H9 (cell line): Measurements from ENCODE around the gene UFSP1. TPM values are rescaled to one million over a fixed set of nuclear protein-coding genes. Genes with fewer than 3 reads are reported as not detected.

Experiments used
- DNase-seq: peaks from one replicate; pipeline ENCODE4 v3.0.0-alpha.2; 2017
- H2AFZ ChIP-seq: one replicate; pipeline ENCODE4 v1.6.1; 2013; ENCODE audit warnings: mild to moderate bottlenecking, low read length, control low read depth, moderate library complexity
- H2AK5ac ChIP-seq: 2 replicates; pipeline ENCODE4 v1.6.1; 2013; ENCODE audit warnings: low read length, control low read depth, mixed read lengths; ENCODE audit not compliant: insufficient read length
- H2BK120ac ChIP-seq: one replicate; pipeline ENCODE4 v1.6.1; 2013; ENCODE audit warnings: low read depth, mild to moderate bottlenecking, low read length, control low read depth, inconsistent platforms; ENCODE audit not compliant: poor library complexity, severe bottlenecking
- H2BK12ac ChIP-seq: 2 replicates; pipeline ENCODE4 v1.6.1; 2013; ENCODE audit warnings: low read length, control low read depth, mixed read lengths, low read depth; ENCODE audit not compliant: insufficient read length
- H2BK15ac ChIP-seq: 2 replicates; pipeline ENCODE4 v1.6.1; 2013; ENCODE audit warnings: low read depth, low read length, control low read depth
- H2BK20ac ChIP-seq: one replicate; pipeline ENCODE4 v1.6.1; 2013; ENCODE audit warnings: low read depth, mild to moderate bottlenecking, low read length, control low read depth, inconsistent platforms; ENCODE audit not compliant: poor library complexity, severe bottlenecking
- H2BK5ac ChIP-seq: 2 replicates; pipeline ENCODE4 v1.6.1; 2013; ENCODE audit warnings: low read length, control low read depth, mixed read lengths; ENCODE audit not compliant: insufficient read length
- H3K14ac ChIP-seq: 2 replicates; pipeline ENCODE4 v1.6.1; 2013; ENCODE audit warnings: low read length, control low read depth; ENCODE audit not compliant: insufficient read depth
- H3K18ac ChIP-seq: 2 replicates; pipeline ENCODE4 v1.6.1; 2013; ENCODE audit warnings: low read depth, mild to moderate bottlenecking, mixed read lengths, low read length, control low read depth; ENCODE audit not compliant: insufficient read length
- H3K23ac ChIP-seq: 2 replicates; pipeline ENCODE4 v1.6.1; 2013; ENCODE audit warnings: low read length, control low read depth, mixed read lengths, low read depth; ENCODE audit not compliant: insufficient read length
- H3K23me2 ChIP-seq: 2 replicates; pipeline ENCODE4 v1.6.1; 2013; ENCODE audit warnings: low read depth, mild to moderate bottlenecking, mixed read lengths, low read length, control low read depth; ENCODE audit not compliant: insufficient read length, poor library complexity, severe bottlenecking
- H3K27ac ChIP-seq: 2 replicates; pipeline ENCODE4 v1.5.1; 2013; ENCODE audit warnings: low read length, control low read depth, mixed read lengths, low read depth; ENCODE audit not compliant: insufficient read length
- H3K27me3 ChIP-seq: 2 replicates; pipeline ENCODE4 v1.6.1; 2013; ENCODE audit warnings: low read length, control low read depth, inconsistent platforms; ENCODE audit not compliant: insufficient read depth
- H3K4ac ChIP-seq: 2 replicates; pipeline ENCODE4 v1.6.1; 2013; ENCODE audit warnings: low read depth, mild to moderate bottlenecking, control low read depth, inconsistent platforms, low read length, moderate library complexity
- H3K4me1 ChIP-seq: 2 replicates; pipeline ENCODE4 v1.6.1; 2013; ENCODE audit warnings: low read length, control low read depth, inconsistent platforms; ENCODE audit not compliant: insufficient read depth
- H3K4me2 ChIP-seq: 2 replicates; pipeline ENCODE4 v1.6.1; 2013; ENCODE audit warnings: low read length, control low read depth, mixed read lengths; ENCODE audit not compliant: insufficient read length, insufficient read depth
- H3K56ac ChIP-seq: 2 replicates; pipeline ENCODE4 v1.6.1; 2013; ENCODE audit warnings: low read depth, mild to moderate bottlenecking, mixed read lengths, low read length, control low read depth; ENCODE audit not compliant: insufficient read length
- H3K79me1 ChIP-seq: 2 replicates; pipeline ENCODE4 v1.6.1; 2013; ENCODE audit warnings: low read depth, mild to moderate bottlenecking, moderate library complexity, low read length, control low read depth, inconsistent platforms; ENCODE audit not compliant: insufficient read depth, poor library complexity, severe bottlenecking
- H3K79me2 ChIP-seq: 2 replicates; pipeline ENCODE4 v1.6.1; 2013; ENCODE audit warnings: low read length, control low read depth, inconsistent platforms; ENCODE audit not compliant: insufficient read depth
- H3K9ac ChIP-seq: 2 replicates; pipeline ENCODE4 v1.6.1; 2013; ENCODE audit warnings: low read length, control low read depth, mixed read lengths; ENCODE audit not compliant: insufficient read length; ENCODE audit errors: extremely low read depth
- H3K9me3 ChIP-seq: one replicate; pipeline ENCODE4 v1.6.1; 2013; ENCODE audit warnings: low read depth, low read length, inconsistent platforms; ENCODE audit not compliant: control insufficient read depth
- H3T11ph ChIP-seq: one replicate; pipeline ENCODE4 v1.6.1; 2013; ENCODE audit warnings: mild to moderate bottlenecking, low read length, control low read depth, inconsistent platforms
- H4K20me1 ChIP-seq: one replicate; pipeline ENCODE4 v1.6.1; 2013; ENCODE audit not compliant: control insufficient read depth, insufficient read length, insufficient read depth
- H4K5ac ChIP-seq: 2 replicates; pipeline ENCODE4 v1.6.1; 2013; ENCODE audit warnings: low read depth, mild to moderate bottlenecking, mixed read lengths, low read length, control low read depth; ENCODE audit not compliant: insufficient read length
- H4K8ac ChIP-seq: replicated peaks from 2 replicates; pipeline ENCODE4 v1.6.1; 2013; ENCODE audit warnings: low read length, control low read depth, mixed read lengths, low read depth; ENCODE audit not compliant: insufficient read length
- H4K91ac ChIP-seq: 2 replicates; pipeline ENCODE4 v1.6.1; 2013; ENCODE audit warnings: low read depth, mild to moderate bottlenecking, moderate library complexity, mixed read lengths, low read length, control low read depth; ENCODE audit not compliant: insufficient read length
- H3K27ac Mint-ChIP-seq, 3 experiments: 2 replicates in 2 of 3; 3 replicates in 1 of 3; pipeline ENCODE4 v1.8.0; 2020 to 2021; ENCODE audit warnings: mixed read lengths in 3 of 3, mild to moderate bottlenecking in 1 of 3, moderate library complexity in 1 of 3
- H3K27me3 Mint-ChIP-seq: 2 replicates; pipeline ENCODE4 v1.8.0; 2021; ENCODE audit warnings: low read depth, mild to moderate bottlenecking, moderate library complexity, mixed read lengths
- H3K36me3 Mint-ChIP-seq, 3 experiments: 2 replicates in 2 of 3; 3 replicates in 1 of 3; pipeline ENCODE4 v1.8.0; 2020 to 2021; ENCODE audit warnings: low read depth in 3 of 3, mixed read lengths in 3 of 3; ENCODE audit not compliant: insufficient read depth in 1 of 3
- H3K4me1 Mint-ChIP-seq, 2 experiments: 2 replicates each; pipeline ENCODE4 v1.8.0; 2020; ENCODE audit warnings: mixed read lengths in 2 of 2
- H3K4me3 Mint-ChIP-seq, 2 experiments: 2 replicates in 1 of 2; 3 replicates in 1 of 2; pipeline ENCODE4 v1.8.0; 2020 to 2021; ENCODE audit warnings: mild to moderate bottlenecking in 2 of 2, mixed read lengths in 2 of 2, moderate library complexity in 1 of 2
- H3K9me3 Mint-ChIP-seq, 2 experiments: 2 replicates in 1 of 2; 3 replicates in 1 of 2; pipeline ENCODE4 v1.8.0; 2020; ENCODE audit warnings: mild to moderate bottlenecking in 2 of 2, mixed read lengths in 2 of 2, moderate library complexity in 1 of 2
- WGBS: extraction: QIAGEN DNeasy Blood & Tissue Kit; methylation state at CpG from one replicate; pipeline ENCODE4 v1.1.7; 2013; ENCODE audit warnings: missing lambda C conversion rate, low lambda C conversion rate, mixed read lengths; ENCODE audit not compliant: insufficient read length; ENCODE audit errors: extremely low coverage; 5-methylcytosine and 5-hydroxymethylcytosine counted together
- total RNA-seq: library from RNA; stranded (reverse); gene quantifications from 2 replicates; pipeline ENCODE4 v1.2.1, GENCODE V29; 2021
- TF ChIP-seq, protein P1 (sequence below): fragments of 200-600 bp; sonication (generic); conservative IDR thresholded peaks from 3 replicates; pipeline ENCODE4 v1.8.0; 2021; ENCODE audit warnings: antibody characterized with exemption, mild to moderate bottlenecking

UFSP1 gene
- total RNA-seq, 1 experiment from 2014 or later, result 4.3 TPM

DNA sequence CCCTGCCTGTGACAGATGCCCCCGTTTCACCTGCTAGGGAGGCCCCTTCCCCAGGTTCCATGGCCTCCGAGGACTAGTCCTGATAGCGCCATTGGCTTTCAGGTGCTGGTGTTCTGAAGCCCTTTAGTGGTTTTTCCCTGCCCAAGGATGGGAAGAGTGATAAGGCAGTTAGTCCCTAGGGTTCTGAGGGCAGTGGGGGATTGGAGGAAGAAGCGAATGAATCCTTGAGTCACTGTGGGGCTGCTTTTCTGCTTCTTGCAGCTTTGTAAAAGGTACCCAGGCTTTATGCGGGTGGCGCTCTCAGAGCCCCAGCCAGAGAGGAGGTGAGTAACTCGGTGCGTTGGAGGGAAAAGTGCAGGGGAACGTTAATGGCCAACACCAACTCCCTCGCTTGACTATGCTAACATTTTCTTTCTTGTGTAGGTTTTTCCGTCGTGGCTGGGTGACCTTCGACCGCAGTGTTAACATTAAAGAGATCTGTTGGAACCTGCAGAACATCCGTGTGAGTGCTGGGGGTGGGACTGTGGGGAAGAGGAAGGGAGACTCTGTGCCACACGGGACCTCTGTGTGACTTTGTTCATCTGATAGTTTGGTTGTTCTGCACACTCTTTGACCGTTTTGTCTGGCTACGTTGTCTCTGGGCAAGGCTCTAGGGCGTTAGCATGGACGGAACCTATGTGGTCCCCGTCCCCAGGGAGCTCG is 3.9 kb downstream of the UFSP1 start:
- H3K9ac ChIP-seq, result no peak overlapping the region
- H4K8ac ChIP-seq, result no peak overlapping the region
- Mint-ChIP-seq H3K36me3 (peaks cover 72 to 83% (median 81%) of the 10 kb centered on the region in 3 experiments), H3K27ac (peak overlapping the region; percentile 70 to 88 (median 86); a peak in 5 of 7 replicates), H3K4me1 (peaks cover 28 to 43% of the 10 kb centered on the region in 2 experiments), H3K4me3 (peak overlapping the region in 1 of 2 experiments; percentile 40; a peak in 3 of 5 replicates), H3K27me3 (no peaks in the 10 kb centered on the region; the same call in 1 of the 2 replicates), H3K9me3 (no peaks in the 10 kb centered on the region)
- no CpG with 5 or more reads among the region's 22 CpGs for WGBS
- no peak overlapping the region for H2BK20ac ChIP-seq
- no peak overlapping the region for H2BK5ac ChIP-seq
- H2BK15ac ChIP-seq, result no peak overlapping the region
- H4K20me1 ChIP-seq, result no peaks in the 10 kb centered on the region
- no peaks in the 10 kb centered on the region for H3K27me3 ChIP-seq
- no peak overlapping the region for H3K27ac ChIP-seq
- no peak for DNase-seq
- H2BK12ac ChIP-seq, result no peak overlapping the region
- no peaks in the 10 kb centered on the region for H3K9me3 ChIP-seq
- no peak overlapping the region for H3T11ph ChIP-seq
- peaks cover 15% of the 10 kb centered on the region for H3K23me2 ChIP-seq
- H3K56ac ChIP-seq, result no peak overlapping the region
- H4K91ac ChIP-seq, result no peak overlapping the region
- H3K23ac ChIP-seq, result no peak overlapping the region
- no peak overlapping the region for H3K4ac ChIP-seq
- no peak overlapping the region for H3K18ac ChIP-seq
- H2BK120ac ChIP-seq, result no peak overlapping the region
- H3K4me1 ChIP-seq, result no peaks in the 10 kb centered on the region; the same call in 1 of the 2 replicates
- H4K5ac ChIP-seq, result no peak overlapping the region
- no peak overlapping the region for H2AFZ ChIP-seq
- H2AK5ac ChIP-seq, result no peak overlapping the region
- H3K4me2 ChIP-seq, result no peak overlapping the region
- TF ChIP-seq, protein P1, sequence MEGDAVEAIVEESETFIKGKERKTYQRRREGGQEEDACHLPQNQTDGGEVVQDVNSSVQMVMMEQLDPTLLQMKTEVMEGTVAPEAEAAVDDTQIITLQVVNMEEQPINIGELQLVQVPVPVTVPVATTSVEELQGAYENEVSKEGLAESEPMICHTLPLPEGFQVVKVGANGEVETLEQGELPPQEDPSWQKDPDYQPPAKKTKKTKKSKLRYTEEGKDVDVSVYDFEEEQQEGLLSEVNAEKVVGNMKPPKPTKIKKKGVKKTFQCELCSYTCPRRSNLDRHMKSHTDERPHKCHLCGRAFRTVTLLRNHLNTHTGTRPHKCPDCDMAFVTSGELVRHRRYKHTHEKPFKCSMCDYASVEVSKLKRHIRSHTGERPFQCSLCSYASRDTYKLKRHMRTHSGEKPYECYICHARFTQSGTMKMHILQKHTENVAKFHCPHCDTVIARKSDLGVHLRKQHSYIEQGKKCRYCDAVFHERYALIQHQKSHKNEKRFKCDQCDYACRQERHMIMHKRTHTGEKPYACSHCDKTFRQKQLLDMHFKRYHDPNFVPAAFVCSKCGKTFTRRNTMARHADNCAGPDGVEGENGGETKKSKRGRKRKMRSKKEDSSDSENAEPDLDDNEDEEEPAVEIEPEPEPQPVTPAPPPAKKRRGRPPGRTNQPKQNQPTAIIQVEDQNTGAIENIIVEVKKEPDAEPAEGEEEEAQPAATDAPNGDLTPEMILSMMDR, result no peak
- H3K14ac ChIP-seq, result no peak overlapping the region
- peaks cover 6% of the 10 kb centered on the region; the same call in 1 of the 2 replicates for H3K79me2 ChIP-seq
- H3K79me1 ChIP-seq, result peaks cover 6% of the 10 kb centered on the region
